CD14-positive monocyte (primary cell): ENCODE measurements around the gene EPHA3. TPM values are rescaled to one million over a fixed set of nuclear protein-coding genes. Genes with fewer than 3 reads are reported as not detected.

Experiments
- DNase-seq, 3 donors: peaks; one replicate each; pipeline ENCODE4 v3.0.0-alpha.2; 2011 to 2022
- H2AFZ ChIP-seq: 2 replicates; pipeline ENCODE4 v1.6.0; 2012; ENCODE audit warnings: mild to moderate bottlenecking, low read depth, low read length, inconsistent platforms; ENCODE audit not compliant: insufficient read depth, poor library complexity, severe bottlenecking
- H3K27ac ChIP-seq, 2 donors: 1 replicate in 1 of 2; 2 replicates in 1 of 2; pipeline ENCODE4 v1.5.1; 2012 to 2013; ENCODE audit warnings: low read length in 2 of 2, control low read depth in 1 of 2, inconsistent platforms in 1 of 2, low read depth in 1 of 2, mild to moderate bottlenecking in 1 of 2
- H3K27me3 ChIP-seq, 2 donors: one replicate each; pipeline versions ENCODE4 v1.6.0 to v1.6.1; 2011 to 2013; ENCODE audit warnings: low read length in 2 of 2; ENCODE audit not compliant: control insufficient read depth in 2 of 2, insufficient read depth in 2 of 2
- H3K36me3 ChIP-seq, 2 donors: replicated peaks in 1 of 2; 1 replicate in 1 of 2; 2 replicates in 1 of 2; pipeline versions ENCODE4 v1.5.1 to v1.6.1; 2012 to 2013; ENCODE audit warnings: low read length in 2 of 2, control low read depth in 1 of 2, inconsistent platforms in 1 of 2, mild to moderate bottlenecking in 1 of 2; ENCODE audit not compliant: insufficient read depth in 2 of 2, control insufficient read depth in 1 of 2
- H3K4me1 ChIP-seq, 2 donors: 1 replicate in 1 of 2; 2 replicates in 1 of 2; pipeline versions ENCODE4 v1.5.1 to v1.6.1; 2012 to 2013; ENCODE audit warnings: low read length in 2 of 2, control low read depth in 1 of 2, inconsistent platforms in 1 of 2, mild to moderate bottlenecking in 1 of 2, moderate library complexity in 1 of 2; ENCODE audit not compliant: insufficient read depth in 2 of 2, control insufficient read depth in 1 of 2
- H3K4me2 ChIP-seq: replicated peaks from 2 replicates; pipeline ENCODE3; 2012; ENCODE audit warnings: low read length, moderate library complexity, mild to moderate bottlenecking; ENCODE audit not compliant: poor library complexity, severe bottlenecking; ENCODE audit errors: extremely low read depth
- H3K4me3 ChIP-seq, 3 experiments: fragments of 200-600 bp in 1 of 3; sonication (generic) in 1 of 3; replicated peaks in 1 of 3; 1 replicate in 2 of 3; 2 replicates in 1 of 3; pipeline ENCODE4 v1.5.1; 2011 to 2013; ENCODE audit warnings: low read length in 3 of 3, mild to moderate bottlenecking in 3 of 3, control low read depth in 2 of 3, low read depth in 2 of 3, inconsistent platforms in 1 of 3, moderate library complexity in 1 of 3
- H3K79me2 ChIP-seq: 2 replicates; pipeline ENCODE4 v1.6.0; 2012; ENCODE audit warnings: mild to moderate bottlenecking, control low read depth, inconsistent platforms, low read length, moderate library complexity; ENCODE audit not compliant: insufficient read depth
- H3K9ac ChIP-seq: 2 replicates; pipeline ENCODE4 v1.6.0; 2017; ENCODE audit warnings: low read length, mild to moderate bottlenecking; ENCODE audit not compliant: insufficient read depth, poor library complexity, severe bottlenecking
- H3K9me3 ChIP-seq, 2 donors: replicated peaks in 1 of 2; 1 replicate in 1 of 2; 2 replicates in 1 of 2; pipeline versions ENCODE4 v1.5.1 to v1.6.1; 2012 to 2013; ENCODE audit warnings: low read length in 2 of 2, control low read depth in 1 of 2; ENCODE audit not compliant: control insufficient read depth in 1 of 2, insufficient read depth in 1 of 2
- H4K20me1 ChIP-seq: 2 replicates; pipeline ENCODE4 v1.6.0; 2012; ENCODE audit warnings: mild to moderate bottlenecking, low read length, control low read depth, moderate library complexity; ENCODE audit not compliant: insufficient read depth
- H3K27ac Mint-ChIP-seq, 7 donors: one replicate each; pipeline ENCODE4 v1.8.0; 2020; ENCODE audit warnings: mild to moderate bottlenecking in 7 of 7, mixed read lengths in 7 of 7, moderate library complexity in 6 of 7, inconsistent platforms in 2 of 7
- H3K27me3 Mint-ChIP-seq, 3 donors: one replicate each; pipeline ENCODE4 v1.8.0; 2021 to 2022; ENCODE audit warnings: low read depth in 3 of 3, mild to moderate bottlenecking in 3 of 3, mixed read lengths in 3 of 3, moderate library complexity in 3 of 3, inconsistent platforms in 1 of 3
- H3K36me3 Mint-ChIP-seq, 2 donors: one replicate each; pipeline ENCODE4 v1.8.0; 2020; ENCODE audit warnings: mixed read lengths in 2 of 2, inconsistent platforms in 1 of 2, mild to moderate bottlenecking in 1 of 2
- H3K4me1 Mint-ChIP-seq: one replicate; pipeline ENCODE4 v1.8.0; 2020; ENCODE audit warnings: mild to moderate bottlenecking, mixed read lengths
- H3K4me3 Mint-ChIP-seq, 2 donors: one replicate each; pipeline ENCODE4 v1.8.0; 2020; ENCODE audit warnings: mild to moderate bottlenecking in 2 of 2, mixed read lengths in 2 of 2, moderate library complexity in 1 of 2
- H3K9me3 Mint-ChIP-seq, 7 donors: one replicate each; pipeline ENCODE4 v1.8.0; 2020 to 2022; ENCODE audit warnings: mixed read lengths in 7 of 7, mild to moderate bottlenecking in 6 of 7, moderate library complexity in 6 of 7, inconsistent platforms in 2 of 7
- WGBS: methylation state at CpG from one replicate; pipeline ENCODE4 v1.1.5; 2013; ENCODE audit warnings: missing lambda C conversion rate; ENCODE audit not compliant: insufficient coverage; 5-methylcytosine and 5-hydroxymethylcytosine counted together
- intact Hi-C, 2 donors: fragments of 100-400 bp; cut with micrococcal nuclease; formaldehyde crosslinking; loops; one replicate each; pipeline versions ENCODE4 v1.15.0 to v1.15.1; 2023
- polyA plus RNA-seq, 3 donors: library from polyadenylated mRNA; depleted of rRNA in 1 of 3; unstranded in 2 of 3; stranded (reverse) in 1 of 3; fragments of 300-500 nt in 2 of 3; fragments of >200 nt in 1 of 3; fragmentation: Illumina TruSeq in 2 of 3; gene quantifications; 1 replicate in 2 of 3; 2 replicates in 1 of 3; pipeline ENCODE4 v1.2.3, GENCODE V29; 2012 to 2021
- TF ChIP-seq, protein P1 (sequence below): fragments of 200-600 bp; IDR thresholded peaks from one replicate; pipeline ENCODE4 v1.8.0; 2022; ENCODE audit warnings: antibody characterized with exemption, mild to moderate bottlenecking

EPHA3 gene
- polyA plus RNA-seq, 3 donors = not detected

DNA sequence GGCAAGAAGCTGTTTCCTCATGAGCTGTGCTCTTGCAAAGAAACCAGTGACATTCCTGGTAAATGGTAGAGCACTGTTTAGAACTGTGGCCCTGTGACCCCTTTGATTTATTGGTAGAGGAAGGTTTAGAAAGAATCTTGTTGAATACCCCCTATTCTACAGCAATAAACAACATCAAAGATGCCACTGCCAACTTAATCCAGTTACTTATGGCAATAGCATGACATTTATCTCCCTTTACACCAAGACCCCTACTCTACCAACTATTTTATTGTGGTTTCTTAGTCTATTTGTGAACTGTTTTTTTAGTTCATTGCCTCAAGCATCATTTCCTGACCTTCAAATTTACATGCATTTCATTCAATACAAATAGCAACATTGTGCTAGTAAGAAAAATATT is 288.6 kb downstream of the EPHA3 start:
- H3K4me1 ChIP-seq = no peaks in the 10 kb centered on the region
- no peaks in the 10 kb centered on the region for H4K20me1 ChIP-seq
- Mint-ChIP-seq H3K4me3 (no peak overlapping the region), H3K27me3 (no peaks in the 10 kb centered on the region), H3K9me3 (peaks cover 0 to 7% (median 3%) of the 10 kb centered on the region in 7 donors), H3K27ac (no peak overlapping the region), H3K36me3 (no peaks in the 10 kb centered on the region), H3K4me1 (no peaks in the 10 kb centered on the region)
- TF ChIP-seq, protein P1, sequence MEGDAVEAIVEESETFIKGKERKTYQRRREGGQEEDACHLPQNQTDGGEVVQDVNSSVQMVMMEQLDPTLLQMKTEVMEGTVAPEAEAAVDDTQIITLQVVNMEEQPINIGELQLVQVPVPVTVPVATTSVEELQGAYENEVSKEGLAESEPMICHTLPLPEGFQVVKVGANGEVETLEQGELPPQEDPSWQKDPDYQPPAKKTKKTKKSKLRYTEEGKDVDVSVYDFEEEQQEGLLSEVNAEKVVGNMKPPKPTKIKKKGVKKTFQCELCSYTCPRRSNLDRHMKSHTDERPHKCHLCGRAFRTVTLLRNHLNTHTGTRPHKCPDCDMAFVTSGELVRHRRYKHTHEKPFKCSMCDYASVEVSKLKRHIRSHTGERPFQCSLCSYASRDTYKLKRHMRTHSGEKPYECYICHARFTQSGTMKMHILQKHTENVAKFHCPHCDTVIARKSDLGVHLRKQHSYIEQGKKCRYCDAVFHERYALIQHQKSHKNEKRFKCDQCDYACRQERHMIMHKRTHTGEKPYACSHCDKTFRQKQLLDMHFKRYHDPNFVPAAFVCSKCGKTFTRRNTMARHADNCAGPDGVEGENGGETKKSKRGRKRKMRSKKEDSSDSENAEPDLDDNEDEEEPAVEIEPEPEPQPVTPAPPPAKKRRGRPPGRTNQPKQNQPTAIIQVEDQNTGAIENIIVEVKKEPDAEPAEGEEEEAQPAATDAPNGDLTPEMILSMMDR = no peak
- H3K36me3 ChIP-seq = no peaks in the 10 kb centered on the region
- H3K27me3 ChIP-seq = no peaks in the 10 kb centered on the region
- no peak for DNase-seq
- H3K27ac ChIP-seq = no peak overlapping the region
- peaks cover 0 to 3% of the 10 kb centered on the region in 2 donors for H3K9me3 ChIP-seq
- no peak overlapping the region for H3K9ac ChIP-seq
- H3K79me2 ChIP-seq = no peaks in the 10 kb centered on the region
- intact Hi-C loops = no loop called here
- no peak overlapping the region for H3K4me2 ChIP-seq
- H2AFZ ChIP-seq = no peak overlapping the region
- no peak overlapping the region for H3K4me3 ChIP-seq

DNA sequence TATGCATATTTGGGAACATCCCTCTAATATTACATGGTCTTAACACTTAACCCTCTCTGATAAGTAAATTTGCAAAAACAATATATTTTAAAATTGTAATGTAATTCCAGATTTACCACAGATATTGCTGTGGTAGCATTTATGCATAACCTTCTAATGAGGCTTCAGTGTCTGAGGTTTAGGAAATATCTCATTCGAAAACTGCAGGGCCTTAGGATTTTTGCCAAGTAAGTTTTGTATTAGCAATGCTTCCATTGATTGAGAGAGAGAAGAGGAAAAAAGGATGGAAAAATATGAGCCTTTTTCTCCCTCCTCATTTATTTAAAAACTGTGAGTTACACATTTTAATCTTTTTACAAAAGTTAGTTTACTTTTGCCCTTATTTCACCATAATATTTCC is 294.6 kb downstream of the EPHA3 start:
- no peak overlapping the region for H3K4me2 ChIP-seq
- no peak overlapping the region for H3K27ac ChIP-seq
- H3K4me1 ChIP-seq = no peaks in the 10 kb centered on the region
- Mint-ChIP-seq H3K27ac (no peak overlapping the region), H3K27me3 (peaks cover 0 to 2% (median 0%) of the 10 kb centered on the region in 3 donors), H3K4me3 (no peak overlapping the region), H3K36me3 (no peaks in the 10 kb centered on the region), H3K9me3 (peaks cover 0 to 5% (median 2%) of the 10 kb centered on the region in 7 donors), H3K4me1 (no peaks in the 10 kb centered on the region)
- no CpG with 5 or more reads among the region's 1 CpG for WGBS
- intact Hi-C loops = no loop called here
- TF ChIP-seq, protein P1 = no peak
- no peaks in the 10 kb centered on the region for H3K27me3 ChIP-seq
- H3K4me3 ChIP-seq = no peak overlapping the region
- H3K9me3 ChIP-seq = no peaks in the 10 kb centered on the region
- no peaks in the 10 kb centered on the region for H4K20me1 ChIP-seq
- H3K9ac ChIP-seq = no peak overlapping the region
- DNase-seq = no peak
- no peak overlapping the region for H2AFZ ChIP-seq
- H3K79me2 ChIP-seq = no peaks in the 10 kb centered on the region
- H3K36me3 ChIP-seq = no peaks in the 10 kb centered on the region
